Measurements from ENCODE around the gene SEMA4C. TPM values are rescaled to one million over a fixed set of nuclear protein-coding genes. Genes with fewer than 3 reads are reported as not detected.
"Not testable (repeated sequence)": the region's sequence is repeated elsewhere in the genome, so short reads cannot be mapped to it uniquely, and the experiment has no call there.

The SEMA4C gene
- total RNA-seq, 1 donor from 2014 or later, result 24.8 TPM

- no peaks in the 10 kb centered on the region for H3K36me3 Mint-ChIP-seq (ENCODE audit: low read depth)
- DNase-seq (ENCODE audit: low spot score), result no peak
- H3K4me3 Mint-ChIP-seq (ENCODE audit: unreplicated experiment), result no peak overlapping the region
- H3K27me3 Mint-ChIP-seq (ENCODE audit: low read depth), result no peaks in the 10 kb centered on the region
- H3K9me3 Mint-ChIP-seq (ENCODE audit: low read depth), result no peaks in the 10 kb centered on the region
- TF ChIP-seq, protein P1, sequence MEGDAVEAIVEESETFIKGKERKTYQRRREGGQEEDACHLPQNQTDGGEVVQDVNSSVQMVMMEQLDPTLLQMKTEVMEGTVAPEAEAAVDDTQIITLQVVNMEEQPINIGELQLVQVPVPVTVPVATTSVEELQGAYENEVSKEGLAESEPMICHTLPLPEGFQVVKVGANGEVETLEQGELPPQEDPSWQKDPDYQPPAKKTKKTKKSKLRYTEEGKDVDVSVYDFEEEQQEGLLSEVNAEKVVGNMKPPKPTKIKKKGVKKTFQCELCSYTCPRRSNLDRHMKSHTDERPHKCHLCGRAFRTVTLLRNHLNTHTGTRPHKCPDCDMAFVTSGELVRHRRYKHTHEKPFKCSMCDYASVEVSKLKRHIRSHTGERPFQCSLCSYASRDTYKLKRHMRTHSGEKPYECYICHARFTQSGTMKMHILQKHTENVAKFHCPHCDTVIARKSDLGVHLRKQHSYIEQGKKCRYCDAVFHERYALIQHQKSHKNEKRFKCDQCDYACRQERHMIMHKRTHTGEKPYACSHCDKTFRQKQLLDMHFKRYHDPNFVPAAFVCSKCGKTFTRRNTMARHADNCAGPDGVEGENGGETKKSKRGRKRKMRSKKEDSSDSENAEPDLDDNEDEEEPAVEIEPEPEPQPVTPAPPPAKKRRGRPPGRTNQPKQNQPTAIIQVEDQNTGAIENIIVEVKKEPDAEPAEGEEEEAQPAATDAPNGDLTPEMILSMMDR (IDR thresholded peaks at IDR 0.05), result no peak
- H3K4me1 Mint-ChIP-seq (ENCODE audit: low read depth), result peaks cover 44% of the 10 kb centered on the region
- peak overlapping the region; percentile 82 for H3K27ac Mint-ChIP-seq (ENCODE audit: unreplicated experiment)
Observed at GRCh38 chr2:96891591-96892333, 21.9 kb upstream of the SEMA4C start.

- DNase-seq (ENCODE audit: low spot score), result no peak
- no peaks in the 10 kb centered on the region for H3K36me3 Mint-ChIP-seq (ENCODE audit: low read depth)
- H3K9me3 Mint-ChIP-seq (ENCODE audit: low read depth), result no peaks in the 10 kb centered on the region
- TF ChIP-seq, protein P1 (IDR thresholded peaks at IDR 0.05), result no peak
- H3K27me3 Mint-ChIP-seq (ENCODE audit: low read depth), result no peaks in the 10 kb centered on the region
- peak overlapping the region; percentile 82 for H3K27ac Mint-ChIP-seq (ENCODE audit: unreplicated experiment)
- peaks cover 44% of the 10 kb centered on the region for H3K4me1 Mint-ChIP-seq (ENCODE audit: low read depth)
- no peak overlapping the region for H3K4me3 Mint-ChIP-seq (ENCODE audit: unreplicated experiment)
Observed at GRCh38 chr2:96890726-96891385, 21.0 kb upstream of the SEMA4C start.

- Mint-ChIP-seq H3K27me3 (ENCODE audit: low read depth) (no peaks in the 10 kb centered on the region), H3K27ac (ENCODE audit: unreplicated experiment) (no peak overlapping the region), H3K4me1 (ENCODE audit: low read depth) (peaks cover 44% of the 10 kb centered on the region), H3K9me3 (ENCODE audit: low read depth) (no peaks in the 10 kb centered on the region), H3K4me3 (ENCODE audit: unreplicated experiment) (no peak overlapping the region), H3K36me3 (ENCODE audit: low read depth) (no peaks in the 10 kb centered on the region)
- DNase-seq (ENCODE audit: low spot score), result no peak
- TF ChIP-seq, protein P1 (IDR thresholded peaks at IDR 0.05), result no peak
Observed at GRCh38 chr2:96890252-96890651, 20.4 kb upstream of the SEMA4C start.

DNA sequence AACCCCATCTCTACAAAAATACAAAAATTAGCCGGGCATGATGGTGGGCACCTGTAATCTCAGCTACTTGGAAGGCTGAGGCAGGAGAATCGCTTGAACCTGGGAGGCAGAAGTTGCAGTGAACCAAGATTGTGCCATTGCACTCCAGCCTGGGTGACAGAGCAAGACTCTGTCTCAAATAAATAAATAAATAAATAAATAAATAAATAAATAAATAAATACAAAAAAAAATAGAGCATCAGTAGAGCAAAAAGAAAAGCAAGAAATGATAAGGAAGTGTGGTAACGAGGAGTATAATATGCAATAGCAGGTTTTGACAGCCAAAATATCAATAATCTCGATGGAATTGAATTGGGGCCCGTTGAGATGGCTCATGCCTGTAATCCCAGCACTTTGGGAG, 19.6 kb upstream of the SEMA4C start:
- not testable (repeated sequence) for H3K4me3 Mint-ChIP-seq (ENCODE audit: unreplicated experiment); DNase-seq (ENCODE audit: low spot score); H3K36me3 Mint-ChIP-seq (ENCODE audit: low read depth); H3K9me3 Mint-ChIP-seq (ENCODE audit: low read depth); H3K27ac Mint-ChIP-seq (ENCODE audit: unreplicated experiment); H3K27me3 Mint-ChIP-seq (ENCODE audit: low read depth)
- peaks cover 40% of the 10 kb centered on the region for H3K4me1 Mint-ChIP-seq (ENCODE audit: low read depth)

DNA sequence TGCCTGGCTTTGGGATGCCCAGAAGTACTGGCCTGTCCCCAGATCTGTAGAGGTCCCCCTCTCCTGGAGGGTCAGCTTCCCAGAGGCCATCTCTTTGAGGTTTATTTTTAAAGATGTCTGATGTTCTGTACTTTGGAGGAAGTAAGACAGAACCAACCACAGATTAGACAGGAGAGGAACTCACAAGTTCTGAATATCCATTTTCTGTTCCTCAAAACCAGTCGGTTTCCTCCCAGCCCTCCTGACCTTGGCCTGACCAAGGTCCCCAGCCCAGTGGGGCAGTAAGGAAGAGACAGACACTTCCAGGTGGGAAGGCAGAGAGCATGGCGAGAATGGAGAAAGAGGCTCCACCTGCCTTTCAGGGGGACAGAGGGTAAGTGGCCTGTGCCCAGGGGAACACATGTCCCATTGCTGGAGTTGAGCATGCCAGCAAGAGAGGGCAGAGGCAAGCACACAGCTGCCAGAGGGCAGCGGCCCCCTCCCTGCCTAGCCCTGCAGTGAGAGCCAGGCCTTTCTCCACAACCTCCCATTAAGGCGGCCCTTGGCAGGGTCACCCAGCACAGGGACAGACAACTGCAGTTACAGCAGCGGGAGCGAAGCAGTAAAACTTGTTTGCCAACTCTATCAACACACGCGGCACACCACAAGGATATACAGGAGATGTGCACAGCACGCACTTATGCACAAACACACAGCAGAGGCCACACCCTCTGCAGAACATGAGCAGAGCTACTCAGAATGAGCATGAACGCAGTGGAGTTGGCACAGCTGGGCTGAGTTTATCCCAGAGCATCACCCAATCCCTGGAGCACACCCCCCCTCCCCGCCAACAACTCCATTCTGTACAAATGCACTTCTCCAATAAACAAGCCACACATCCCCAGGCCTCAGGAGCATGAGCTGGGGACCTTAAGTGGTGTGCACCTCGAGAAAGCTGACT, 18.5 kb upstream of the SEMA4C start:
- Mint-ChIP-seq H3K36me3 (ENCODE audit: low read depth) (no peaks in the 10 kb centered on the region), H3K4me1 (ENCODE audit: low read depth) (peaks cover 40% of the 10 kb centered on the region)
- TF ChIP-seq, protein P1 (IDR thresholded peaks at IDR 0.05), result no peak

More for the DNA sequence above, 18.5 kb upstream of the SEMA4C start:
- no peaks in the 10 kb centered on the region for H3K27me3 Mint-ChIP-seq (ENCODE audit: low read depth)
- H3K4me3 Mint-ChIP-seq (ENCODE audit: unreplicated experiment), result no peak overlapping the region
- no peak overlapping the region for H3K27ac Mint-ChIP-seq (ENCODE audit: unreplicated experiment)
- H3K9me3 Mint-ChIP-seq (ENCODE audit: low read depth), result no peaks in the 10 kb centered on the region
- DNase-seq (ENCODE audit: low spot score), result no peak

All from chondrocyte (in vitro differentiated cells).